ENCODE measurements around the gene GRIK4. TPM values are rescaled to one million over a fixed set of nuclear protein-coding genes. Genes with fewer than 3 reads are reported as not detected.

GRIK4 gene
- polyA plus RNA-seq, 1 experiment = not detected

- H3K36me3 ChIP-seq (ENCODE audit: control insufficient read depth, insufficient read depth, low read length) = no peaks in the 10 kb centered on the region
- no peaks in the 10 kb centered on the region; the same call in 1 of the 2 replicates for H3K27me3 ChIP-seq (ENCODE audit: control insufficient read depth, insufficient read depth, low read length)
- CTCF ChIA-PET = no interaction called here
- no peak overlapping the region for H3K4me3 ChIP-seq (ENCODE audit: low read depth, low read length)
- no peak for TF ChIP-seq CTCF (IDR thresholded peaks at IDR 0.05; ENCODE audit: insufficient read depth, low read depth, low read length)
- POLR2A ChIA-PET = no interaction called here
- no peak for DNase-seq (ENCODE audit: low read depth)
These were observed 75.8 kb downstream of the GRIK4 start for GRCh38 chr11:120587299-120587698.

DNA sequence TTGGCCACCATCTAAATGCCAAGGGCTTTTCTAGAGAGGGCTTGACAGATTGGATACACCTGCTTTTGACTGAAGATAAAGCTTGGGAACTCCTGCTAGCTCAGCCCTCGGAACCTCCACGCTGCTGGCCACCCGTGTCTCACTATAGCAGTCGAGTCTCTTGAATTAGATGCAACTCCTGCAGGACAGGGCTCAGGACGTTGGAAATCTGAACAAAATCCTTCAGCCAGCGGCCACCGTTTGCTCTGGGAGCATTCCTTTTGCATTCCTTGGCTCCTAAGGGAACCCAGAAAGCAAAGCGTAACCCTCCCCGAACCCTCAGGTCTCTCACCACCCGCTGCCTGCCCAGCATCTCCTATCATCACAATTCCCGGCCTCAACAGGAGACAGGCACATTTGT is 77.8 kb downstream of the GRIK4 start:
- Histone ChIP-seq H3K36me3 (ENCODE audit: control insufficient read depth, insufficient read depth, low read length) (no peaks in the 10 kb centered on the region), H3K27me3 (ENCODE audit: control insufficient read depth, insufficient read depth, low read length) (no peaks in the 10 kb centered on the region; the same call in none of the 2 replicates), H3K4me3 (ENCODE audit: low read depth, low read length) (no peak overlapping the region)
- DNase-seq (ENCODE audit: low read depth) = no peak
- no peak for TF ChIP-seq CTCF (IDR thresholded peaks at IDR 0.05; ENCODE audit: insufficient read depth, low read depth, low read length)
- ChIA-PET POLR2A (no interaction called here), CTCF (no interaction called here)

GRCh38 chr11:120590472-120590871 is 78.9 kb downstream of the GRIK4 start:
- no peak overlapping the region for H3K4me3 ChIP-seq (ENCODE audit: low read depth, low read length)
- CTCF ChIA-PET = no interaction called here
- no peak for TF ChIP-seq CTCF (IDR thresholded peaks at IDR 0.05; ENCODE audit: insufficient read depth, low read depth, low read length)
- H3K27me3 ChIP-seq (ENCODE audit: control insufficient read depth, insufficient read depth, low read length) = no peaks in the 10 kb centered on the region; the same call in none of the 2 replicates
- POLR2A ChIA-PET = no interaction called here
- H3K36me3 ChIP-seq (ENCODE audit: control insufficient read depth, insufficient read depth, low read length) = no peaks in the 10 kb centered on the region
- DNase-seq (ENCODE audit: low read depth) = no peak

DNA sequence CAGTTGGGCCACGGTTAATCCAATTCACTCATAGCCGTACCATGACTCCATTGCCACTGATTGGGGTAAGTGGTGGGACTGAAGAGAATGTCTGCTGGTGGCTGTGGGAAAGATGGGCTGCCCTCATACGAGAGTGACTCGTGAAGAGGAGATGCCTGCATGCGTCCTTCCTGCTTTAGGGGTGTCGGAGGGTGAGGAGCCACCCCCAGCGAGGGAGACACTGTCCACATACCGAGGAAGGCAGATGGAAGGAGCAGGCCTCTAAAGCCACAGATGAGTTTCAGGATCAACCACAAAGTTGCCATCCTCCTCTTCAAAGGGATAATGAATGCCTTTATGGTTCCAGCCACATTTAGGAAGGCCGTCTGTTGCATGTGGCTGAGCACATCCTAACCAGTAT is 83.2 kb downstream of the GRIK4 start:
- POLR2A ChIA-PET = no interaction called here
- no peak for TF ChIP-seq CTCF (IDR thresholded peaks at IDR 0.05; ENCODE audit: insufficient read depth, low read depth, low read length)
- peaks cover 1% of the 10 kb centered on the region; the same call in 1 of the 2 replicates for H3K27me3 ChIP-seq (ENCODE audit: control insufficient read depth, insufficient read depth, low read length)
- H3K4me3 ChIP-seq (ENCODE audit: low read depth, low read length) = no peak overlapping the region
- DNase-seq (ENCODE audit: low read depth) = no peak
- CTCF ChIA-PET = no interaction called here
- H3K36me3 ChIP-seq (ENCODE audit: control insufficient read depth, insufficient read depth, low read length) = no peaks in the 10 kb centered on the region

DNA sequence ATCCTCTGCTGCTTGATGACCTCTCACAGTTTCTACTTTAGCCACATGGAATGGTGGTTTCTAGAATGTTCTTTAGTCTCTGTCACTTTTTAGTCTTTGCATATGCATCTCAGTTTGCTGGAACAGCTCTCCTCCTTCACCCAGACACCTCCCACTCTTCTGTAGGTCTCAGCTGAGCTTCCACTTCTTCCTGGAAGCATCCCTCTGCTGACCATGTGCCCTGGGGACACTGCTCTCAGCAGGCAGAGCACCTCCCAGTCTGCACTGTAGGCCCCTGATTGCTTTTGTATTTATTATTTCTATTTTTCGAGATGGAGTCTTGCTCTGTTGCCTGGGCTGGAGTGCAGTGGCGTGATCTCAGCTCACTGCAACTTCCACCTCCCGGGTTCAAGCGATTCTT is 84.0 kb downstream of the GRIK4 start:
- Histone ChIP-seq H3K4me3 (ENCODE audit: low read depth, low read length) (no peak overlapping the region), H3K27me3 (ENCODE audit: control insufficient read depth, insufficient read depth, low read length) (peaks cover 2% of the 10 kb centered on the region; the same call in 1 of the 2 replicates), H3K36me3 (ENCODE audit: control insufficient read depth, insufficient read depth, low read length) (no peaks in the 10 kb centered on the region)
- ChIA-PET POLR2A (no interaction called here), CTCF (no interaction called here)
- no peak for TF ChIP-seq CTCF (IDR thresholded peaks at IDR 0.05; ENCODE audit: insufficient read depth, low read depth, low read length)
- DNase-seq (ENCODE audit: low read depth) = no peak

Measured in BJ (cell line).